Spleen (tissue), 7 donors: ENCODE data around the gene ERVMER34-1.

Source experiments
- POLR2A ChIP-seq, 3 donors: fragments of 450-650 bp; IDR thresholded peaks; one replicate each; pipeline ENCODE4 v1.5.1; 2017; ENCODE audit warnings: antibody characterized with exemption in 3 of 3, mild to moderate bottlenecking in 1 of 3
- TF ChIP-seq, protein P1 (sequence below), 11 experiments: fragments of 200-600 bp in 7 of 11; fragments of 450-650 bp in 4 of 11; sonication (generic) in 4 of 11; IDR thresholded peaks in 8 of 11; conservative IDR thresholded peaks in 3 of 11; 1 replicate in 7 of 11; 2 replicates in 4 of 11; pipeline versions ENCODE4 v1.4.0 to v1.8.0; 2016 to 2021; ENCODE audit warnings: antibody characterized with exemption in 11 of 11, inconsistent platforms in 4 of 11, mild to moderate bottlenecking in 1 of 11
- donor health status: DM: no; HTN: no; CAD: no; lungs with moderate emphysema.
- donor health status: DM: no; HTN: no; CAD: no.
- donor health status: DM: no; HTN: no; CAD: no.

- TF ChIP-seq, protein P1, sequence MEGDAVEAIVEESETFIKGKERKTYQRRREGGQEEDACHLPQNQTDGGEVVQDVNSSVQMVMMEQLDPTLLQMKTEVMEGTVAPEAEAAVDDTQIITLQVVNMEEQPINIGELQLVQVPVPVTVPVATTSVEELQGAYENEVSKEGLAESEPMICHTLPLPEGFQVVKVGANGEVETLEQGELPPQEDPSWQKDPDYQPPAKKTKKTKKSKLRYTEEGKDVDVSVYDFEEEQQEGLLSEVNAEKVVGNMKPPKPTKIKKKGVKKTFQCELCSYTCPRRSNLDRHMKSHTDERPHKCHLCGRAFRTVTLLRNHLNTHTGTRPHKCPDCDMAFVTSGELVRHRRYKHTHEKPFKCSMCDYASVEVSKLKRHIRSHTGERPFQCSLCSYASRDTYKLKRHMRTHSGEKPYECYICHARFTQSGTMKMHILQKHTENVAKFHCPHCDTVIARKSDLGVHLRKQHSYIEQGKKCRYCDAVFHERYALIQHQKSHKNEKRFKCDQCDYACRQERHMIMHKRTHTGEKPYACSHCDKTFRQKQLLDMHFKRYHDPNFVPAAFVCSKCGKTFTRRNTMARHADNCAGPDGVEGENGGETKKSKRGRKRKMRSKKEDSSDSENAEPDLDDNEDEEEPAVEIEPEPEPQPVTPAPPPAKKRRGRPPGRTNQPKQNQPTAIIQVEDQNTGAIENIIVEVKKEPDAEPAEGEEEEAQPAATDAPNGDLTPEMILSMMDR (IDR thresholded peaks at IDR 0.05 in 8 of 11, conservative IDR thresholded peaks at IDR 0.05 in 3 of 11): no peak
- no peak for TF ChIP-seq POLR2A (IDR thresholded peaks at IDR 0.05)
Measured at GRCh38 chr4:52701207-52701606, 50.0 kb downstream of the ERVMER34-1 start.
